DMS79 treated with DMSO at 0.1 percent for 48 hours (cell line): ENCODE data around the gene TMEM108.
A peak's percentile ranks its signal among the peaks of the same experiment; 100 is the strongest.

Experiments
- DNase-seq: peaks from one replicate; lab custom pipeline; 2025; lab: John Stamatoyannopoulos, UW

TMEM108 gene

DNA sequence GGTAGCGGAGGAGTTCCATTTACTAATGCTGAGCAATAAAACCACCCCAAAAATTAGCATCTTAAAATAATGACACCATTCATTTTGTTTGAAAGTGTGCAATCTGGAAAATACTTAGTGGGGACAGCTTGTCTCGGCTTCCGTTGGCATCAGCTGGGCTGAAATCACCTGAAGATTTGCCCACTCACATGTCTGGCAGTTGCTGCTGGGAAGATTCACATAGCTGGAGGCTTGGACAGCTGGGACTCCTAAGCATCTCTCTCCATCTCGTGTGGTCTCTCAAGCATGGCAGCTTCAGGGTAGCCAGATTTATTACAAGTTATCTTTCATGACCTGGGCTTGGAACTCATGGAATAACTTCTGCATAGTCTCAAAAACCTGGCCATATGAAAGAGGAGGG lies 323.2 kb downstream of the TMEM108 start:
- DNase-seq = no peak

DNA sequence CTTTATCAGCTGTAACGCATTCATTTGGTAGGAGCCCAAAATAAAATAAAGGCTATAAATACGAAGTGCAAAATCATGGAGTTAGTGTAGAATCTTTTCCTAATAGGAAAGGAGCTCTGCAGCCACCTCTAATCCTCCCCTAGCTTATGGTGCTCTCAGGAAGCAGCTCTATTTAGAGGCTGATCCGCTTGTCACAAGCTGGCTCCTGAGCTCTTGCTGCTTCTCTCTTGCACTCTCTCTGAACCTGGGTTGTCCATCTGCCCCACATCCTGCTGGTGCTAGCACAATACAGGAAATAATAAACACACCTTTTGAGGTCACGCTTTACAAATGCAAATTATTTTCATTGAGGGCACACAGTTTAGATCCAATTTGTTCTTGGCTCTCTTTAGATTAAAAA lies 324.3 kb downstream of the TMEM108 start:
- DNase-seq = no peak

GRCh38 chr3:133364704-133365103 lies 326.5 kb downstream of the TMEM108 start:
- no peak for DNase-seq

- no peak for DNase-seq
Observed at GRCh38 chr3:133366921-133367320, 328.7 kb downstream of the TMEM108 start.

- DNase-seq = no peak
Observed at GRCh38 chr3:133367403-133367802, 329.2 kb downstream of the TMEM108 start.

DNA sequence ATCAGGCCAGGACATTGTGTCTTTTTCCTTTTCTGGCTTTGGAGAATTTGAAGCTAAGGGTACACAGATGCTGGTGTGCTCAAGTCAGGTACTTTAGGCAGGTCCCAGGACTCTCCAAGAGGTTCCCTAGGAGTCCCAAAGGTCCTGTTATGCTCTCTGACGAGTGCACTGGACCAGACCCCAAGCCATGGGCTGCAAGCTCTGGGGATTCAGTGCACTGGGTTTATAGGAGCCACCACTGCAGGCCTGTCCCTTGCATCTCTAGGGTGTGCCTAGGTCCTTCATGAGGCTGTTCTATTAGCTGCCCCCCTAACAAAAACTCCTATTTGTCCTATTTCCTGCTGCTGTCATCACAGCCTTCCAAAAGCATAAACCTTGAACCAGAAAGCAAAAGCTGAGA lies 329.8 kb downstream of the TMEM108 start:
- no peak for DNase-seq

GRCh38 chr3:133368371-133369067 lies 330.3 kb downstream of the TMEM108 start:
- no peak for DNase-seq

DNA sequence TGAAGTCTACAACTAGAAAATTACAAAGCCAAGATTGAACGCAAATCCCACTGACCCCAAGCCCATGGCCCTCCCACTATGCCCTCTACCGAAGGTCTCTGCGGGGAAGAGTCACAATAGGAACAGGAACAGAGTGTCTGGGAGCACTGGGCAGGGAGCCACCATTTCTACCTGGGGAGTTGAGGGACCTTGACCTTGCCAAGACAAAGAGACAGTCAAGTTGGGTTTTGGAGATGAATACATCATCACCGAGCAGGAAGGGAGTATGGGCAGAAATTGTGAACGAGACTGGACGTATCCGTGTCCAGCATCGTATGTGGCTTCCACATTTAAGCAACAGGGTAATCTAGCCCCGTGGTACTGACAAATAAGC lies 330.9 kb downstream of the TMEM108 start:
- no peak for DNase-seq

DNA sequence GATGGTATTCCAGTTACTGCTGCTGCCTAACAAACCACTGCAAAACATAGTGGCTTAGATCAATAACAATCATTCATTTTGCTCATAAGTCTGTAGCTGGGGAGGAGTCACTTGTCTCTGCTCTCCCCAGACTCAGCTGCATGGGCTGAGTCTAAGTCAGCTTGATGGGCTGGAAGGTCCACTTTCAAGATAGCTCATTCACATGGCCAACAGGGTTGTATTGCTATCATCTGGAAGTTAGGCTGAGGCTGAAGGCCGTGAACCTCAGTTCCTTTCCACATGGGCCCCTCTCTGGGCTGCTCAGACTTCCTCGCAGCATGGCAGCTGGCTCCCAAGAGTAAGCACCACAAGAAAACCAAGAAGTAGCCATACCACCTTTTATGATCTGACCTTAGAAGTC lies 333.0 kb downstream of the TMEM108 start:
- DNase-seq = no peak

DNA sequence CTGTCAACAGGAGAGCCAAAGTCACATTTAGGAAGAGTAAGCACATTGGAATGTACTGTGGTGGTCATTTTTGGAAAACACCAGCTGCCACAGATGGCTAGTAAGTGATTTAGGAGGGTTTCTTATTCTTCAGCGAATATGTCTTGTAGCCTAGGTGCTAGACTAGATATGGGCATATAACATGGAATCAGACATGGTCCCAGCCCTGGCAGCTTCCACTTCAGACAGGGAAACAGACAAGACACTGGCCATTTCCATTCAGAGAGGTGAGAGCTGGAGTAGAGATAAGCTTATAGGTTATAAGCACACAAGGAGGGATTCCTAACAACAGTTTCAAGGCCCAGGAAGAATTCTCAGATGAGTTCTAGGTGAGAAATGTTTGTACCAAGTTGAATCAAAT lies 333.5 kb downstream of the TMEM108 start:
- DNase-seq = no peak

GRCh38 chr3:133374708-133375402 lies 336.7 kb downstream of the TMEM108 start:
- DNase-seq = no peak

DNA sequence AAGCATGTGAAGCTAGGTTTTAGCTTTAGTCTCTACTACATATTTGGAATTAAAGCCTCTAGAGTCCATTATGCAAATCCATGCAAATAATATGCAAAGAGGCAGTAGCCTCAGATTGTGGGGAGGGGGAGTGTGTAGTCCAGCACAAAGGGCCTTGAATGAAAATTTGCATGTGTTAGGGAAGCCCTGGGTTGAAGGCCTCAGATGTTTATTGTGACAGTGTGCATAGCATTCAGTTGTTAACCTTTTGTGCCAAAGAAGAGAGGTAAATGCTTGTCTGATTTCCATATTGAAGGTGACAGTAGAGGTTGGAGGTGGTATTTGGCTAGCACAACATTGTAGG lies 337.2 kb downstream of the TMEM108 start:
- no peak for DNase-seq

- DNase-seq = no peak
Observed at GRCh38 chr3:133376810-133377209, 338.6 kb downstream of the TMEM108 start.

DNA sequence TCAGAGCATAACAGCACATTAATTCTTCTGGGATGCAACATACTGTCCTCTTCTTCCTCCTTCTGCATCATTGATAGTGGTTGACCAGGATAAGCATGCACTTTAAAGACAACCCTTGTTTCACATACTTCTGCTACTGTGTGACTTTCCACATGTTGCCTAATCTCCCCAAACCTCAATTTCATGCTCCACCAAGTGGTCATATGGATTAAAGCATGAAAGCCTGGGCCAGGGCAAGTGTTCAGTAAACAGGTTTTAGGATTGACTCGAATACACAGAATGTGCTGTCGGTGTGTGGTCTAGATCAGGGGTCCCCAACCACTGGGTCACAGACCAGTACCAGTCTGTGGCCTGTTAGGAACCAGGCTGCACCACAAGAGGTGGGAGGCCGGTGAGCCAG lies 339.2 kb downstream of the TMEM108 start:
- peak; percentile 20 for DNase-seq

GRCh38 chr3:133379926-133380325 lies 341.7 kb downstream of the TMEM108 start:
- DNase-seq = no peak

DNA sequence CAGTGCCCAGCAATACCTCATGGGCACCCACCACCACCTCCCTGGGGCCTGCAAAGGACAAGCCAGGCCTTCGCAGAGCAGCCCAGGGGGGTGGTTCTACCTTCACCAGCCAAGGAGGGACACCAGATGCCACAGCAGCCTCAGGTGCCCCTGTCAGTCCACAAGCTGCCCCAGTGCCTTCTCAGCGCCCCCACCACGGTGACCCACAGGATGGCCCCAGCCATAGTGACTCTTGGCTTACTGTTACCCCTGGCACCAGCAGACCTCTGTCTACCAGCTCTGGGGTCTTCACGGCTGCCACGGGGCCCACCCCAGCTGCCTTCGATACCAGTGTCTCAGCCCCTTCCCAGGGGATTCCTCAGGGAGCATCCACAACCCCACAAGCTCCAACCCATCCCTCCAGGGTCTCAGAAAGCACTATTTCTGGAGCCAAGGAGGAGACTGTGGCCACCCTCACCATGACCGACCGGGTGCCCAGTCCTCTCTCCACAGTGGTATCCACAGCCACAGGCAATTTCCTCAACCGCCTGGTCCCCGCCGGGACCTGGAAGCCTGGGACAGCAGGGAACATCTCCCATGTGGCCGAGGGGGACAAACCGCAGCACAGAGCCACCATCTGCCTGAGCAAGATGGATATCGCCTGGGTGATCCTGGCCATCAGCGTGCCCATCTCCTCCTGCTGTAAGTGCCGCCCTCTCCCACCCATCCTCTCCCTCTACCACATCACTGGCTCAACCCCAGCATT lies 342.5 kb downstream of the TMEM108 start:
- DNase-seq = no peak

- DNase-seq = no peak
Observed at GRCh38 chr3:133381346-133382109, 343.3 kb downstream of the TMEM108 start.

- no peak for DNase-seq
Observed at GRCh38 chr3:133383175-133383574, 345.0 kb downstream of the TMEM108 start.

GRCh38 chr3:133383741-133384140 lies 345.6 kb downstream of the TMEM108 start:
- DNase-seq = no peak

- peak; percentile 79 for DNase-seq
Observed at GRCh38 chr3:133384331-133385027, 346.3 kb downstream of the TMEM108 start.

GRCh38 chr3:133386876-133387275 lies 348.7 kb downstream of the TMEM108 start:
- DNase-seq = no peak

GRCh38 chr3:133387341-133387740 lies 349.1 kb downstream of the TMEM108 start:
- DNase-seq = no peak
